K562 treated with DMSO at 1 percent for 24 hours (cell line): ENCODE data around the gene CYP4F12. TPM values are rescaled to one million over a fixed set of nuclear protein-coding genes. Genes with fewer than 3 reads are reported as not detected.

ENCODE experiments used
- total RNA-seq: library from RNA; unstranded; fragments of 300-600 nt; gene quantifications from 2 replicates; pipeline ENCODE4 v1.2.3, GENCODE V29; 2022; ENCODE audit warnings: low read depth; ENCODE audit not compliant: insufficient read depth

The CYP4F12 gene
- total RNA-seq = 0.12 TPM in 1 of 2 replicates, not detected in the other

GRCh38 chr19:15672580-15673175 is at the start of gene CYP4F12:
Gene CYP4F12, plus strand, starts transcription at chr19:15673087. Its CDS starts 443 bp downstream, at chr19:15673530.

GRCh38 chr19:15640294-15640903 is 32.5 kb upstream of the CYP4F12 start, which contains the start of gene CYP4F3:
Gene CYP4F3, plus strand, starts transcription at chr19:15640897. Its CDS starts 519 bp downstream, at chr19:15641416.

GRCh38 chr19:15727724-15728123 is 54.8 kb downstream of the CYP4F12 start, which contains the start of gene OR10H2:
Gene OR10H2, plus strand, starts transcription at chr19:15728024. Its CDS starts 20 bp downstream, at chr19:15728044.

GRCh38 chr19:15737722-15738121 is 64.8 kb downstream of the CYP4F12 start, which contains the start of gene OR10H3:
Gene OR10H3, plus strand, starts transcription at chr19:15737985. Its CDS starts 3,408 bp downstream, at chr19:15741393.

Other genes starting within 250 kb of the CYP4F12 start
- 20.2 and 21.1 TPM in 2 replicates for gene WIZ, start 223.1 kb upstream of the CYP4F12 start, total RNA-seq
- gene RASAL3, start 208.5 kb upstream of the CYP4F12 start, total RNA-seq = 0.17 TPM in 1 of 2 replicates, not detected in the other
- not detected in 2 replicates for gene PGLYRP2, start 193.6 kb upstream of the CYP4F12 start, total RNA-seq
- not detected in 2 replicates for gene CYP4F22, start 164.6 kb upstream of the CYP4F12 start, total RNA-seq
- gene CYP4F8, start 57.9 kb upstream of the CYP4F12 start, total RNA-seq = not detected in 2 replicates
- 0.06 TPM in 1 of 2 replicates, not detected in the other for gene CYP4F3, start 32.2 kb upstream of the CYP4F12 start, total RNA-seq
- not detected in 2 replicates for gene OR10H2, start 54.9 kb downstream of the CYP4F12 start, total RNA-seq
- gene OR10H3, start 64.9 kb downstream of the CYP4F12 start, total RNA-seq = not detected in 2 replicates
- not detected in 2 replicates for gene OR10H5, start 114.6 kb downstream of the CYP4F12 start, total RNA-seq
- not detected in 2 replicates for gene OR10H1, start 142.6 kb downstream of the CYP4F12 start, total RNA-seq
- gene CYP4F2, start 225.0 kb downstream of the CYP4F12 start, total RNA-seq = 0.31 and 1.6 TPM in 2 replicates